GM23338 (cell line): ENCODE measurements around the gene TBCB. TPM values are rescaled to one million over a fixed set of nuclear protein-coding genes. Genes with fewer than 3 reads are reported as not detected.

Experiments
- ATAC-seq: fragments of 200-7000 bp; cut with Tn5 transposase; 3 replicates; pipeline ENCODE4 v1.9.1; 2020
- DNase-seq: peaks from one replicate; pipeline ENCODE4 v3.0.0-alpha.2; 2015; ENCODE audit warnings: low spot score
- H2AFZ ChIP-seq: fragments of 200-600 bp; sonication (generic); 2 replicates; pipeline ENCODE4 v1.8.0; 2016; ENCODE audit warnings: antibody characterized with exemption, mild to moderate bottlenecking, moderate library complexity
- H3F3A ChIP-seq: fragments of 200-600 bp; sonication (generic); replicated peaks from 2 replicates; pipeline ENCODE4 v1.8.0; 2017; ENCODE audit warnings: antibody characterized with exemption, mixed run types, low read depth
- H3K27ac ChIP-seq: fragments of 200-600 bp; sonication (generic); 2 replicates; pipeline ENCODE4 v1.6.1; 2016; ENCODE audit warnings: low read depth
- H3K27me3 ChIP-seq: fragments of 200-600 bp; sonication (generic); 2 replicates; pipeline ENCODE4 v1.8.0; 2016; ENCODE audit warnings: mild to moderate bottlenecking, mixed run types, moderate library complexity; ENCODE audit not compliant: insufficient read depth
- H3K36me3 ChIP-seq: fragments of 200-600 bp; sonication (generic); 2 replicates; pipeline ENCODE4 v1.8.0; 2016; ENCODE audit warnings: mild to moderate bottlenecking; ENCODE audit not compliant: insufficient read depth
- H3K4me1 ChIP-seq: fragments of 200-600 bp; sonication (generic); 2 replicates; pipeline ENCODE4 v1.8.0; 2016; ENCODE audit warnings: mild to moderate bottlenecking, moderate library complexity; ENCODE audit not compliant: insufficient read depth
- H3K4me2 ChIP-seq: fragments of 200-600 bp; sonication (generic); 2 replicates; pipeline ENCODE4 v1.7.1; 2017; ENCODE audit warnings: mixed run types
- H3K4me3 ChIP-seq: fragments of 200-600 bp; sonication (generic); 2 replicates; pipeline ENCODE4 v1.6.1; 2016; ENCODE audit warnings: mixed run types
- H3K79me2 ChIP-seq: fragments of 200-600 bp; sonication (generic); replicated peaks from 2 replicates; pipeline ENCODE4 v1.8.0; 2017; ENCODE audit warnings: mild to moderate bottlenecking; ENCODE audit not compliant: insufficient read depth
- H3K9me2 ChIP-seq: fragments of 200-600 bp; sonication (generic); 2 replicates; pipeline ENCODE4 v1.8.0; 2017; ENCODE audit not compliant: insufficient read depth
- H4K20me1 ChIP-seq: fragments of 200-600 bp; sonication (generic); replicated peaks from 2 replicates; pipeline ENCODE4 v1.8.0; 2017; ENCODE audit warnings: mild to moderate bottlenecking; ENCODE audit not compliant: insufficient read depth
- H3K27ac Mint-ChIP-seq: 2 replicates; pipeline ENCODE4 v1.8.0; 2020; ENCODE audit warnings: inconsistent platforms, mild to moderate bottlenecking, moderate library complexity, mixed read lengths
- H3K27me3 Mint-ChIP-seq: 3 replicates; pipeline ENCODE4 v1.8.0; 2022; ENCODE audit warnings: low read depth, mild to moderate bottlenecking, moderate library complexity, mixed read lengths, inconsistent platforms; ENCODE audit not compliant: insufficient read depth, poor library complexity
- H3K36me3 Mint-ChIP-seq: 3 replicates; pipeline ENCODE4 v1.8.0; 2021; ENCODE audit warnings: low read depth, mild to moderate bottlenecking, inconsistent platforms, moderate library complexity, mixed read lengths
- H3K4me1 Mint-ChIP-seq: 3 replicates; pipeline ENCODE4 v1.8.0; 2020; ENCODE audit warnings: mild to moderate bottlenecking, inconsistent platforms, mixed read lengths
- H3K4me3 Mint-ChIP-seq: 3 replicates; pipeline ENCODE4 v1.8.0; 2021; ENCODE audit warnings: moderate library complexity, mild to moderate bottlenecking, inconsistent platforms, mixed read lengths
- H3K9me3 Mint-ChIP-seq: 3 replicates; pipeline ENCODE4 v1.8.0; 2020; ENCODE audit warnings: moderate library complexity, mild to moderate bottlenecking, inconsistent platforms, mixed read lengths
- CREB1 ChIP-seq: fragments of 250-450 bp; sonication (Bioruptor Pico); IDR thresholded peaks from 2 replicates; pipeline ENCODE4 v1.5.0; 2020; ENCODE audit warnings: low read depth, mild to moderate bottlenecking, moderate library complexity
- ETS1 ChIP-seq: IDR thresholded peaks from 2 replicates; pipeline ENCODE4 v1.6.1; 2016; ENCODE audit warnings: antibody characterized with exemption
- NANOG ChIP-seq: IDR thresholded peaks from 2 replicates; pipeline ENCODE4 v1.6.1; 2016; ENCODE audit warnings: antibody characterized with exemption, borderline replicate concordance
- POLR2AphosphoS5 ChIP-seq: IDR thresholded peaks from 2 replicates; pipeline ENCODE4 v1.6.1; 2016; ENCODE audit warnings: antibody characterized with exemption, low read depth
- REST ChIP-seq: IDR thresholded peaks from one replicate; pipeline ENCODE4 v1.6.1; 2018; ENCODE audit warnings: antibody characterized with exemption; ENCODE audit not compliant: unreplicated experiment
- STAT1 ChIP-seq: IDR thresholded peaks from one replicate; pipeline ENCODE4 v1.6.1; 2016; ENCODE audit warnings: antibody characterized with exemption; ENCODE audit not compliant: unreplicated experiment
- polyA plus RNA-seq: library from polyadenylated mRNA; unstranded; fragments of >200 nt; fragmentation: Nextera tagmentation; extraction: Ambion mirVana; gene quantifications from 2 replicates; pipeline ENCODE4 v1.2.1, GENCODE V29; 2016
- total RNA-seq: library from RNA; depleted of rRNA; stranded (reverse); fragments of >200 nt; shearing (Covaris generic); gene quantifications from 2 replicates; pipeline ENCODE4 v1.2.3, GENCODE V29; 2014

Gene TBCB
- total and polyA plus RNA-seq, 2 experiments from 2014 or later: 275 to 290 TPM

GRCh38 chr19:36139120-36139472, 23.8 kb downstream of the TBCB start (continued):
- no peak for TF ChIP-seq REST

- peaks cover 6% of the 10 kb centered on the region for H3K79me2 ChIP-seq
- Mint-ChIP-seq H3K27me3 (peaks cover 11% of the 10 kb centered on the region), H3K9me3 (no peaks in the 10 kb centered on the region), H3K36me3 (peaks cover 28% of the 10 kb centered on the region), H3K4me3 (peak within 1 kb of the TSS; percentile 100), H3K4me1 (peaks cover 16% of the 10 kb centered on the region), H3K27ac (peak within 1 kb of the TSS; percentile 99)
- H4K20me1 ChIP-seq: no peaks in the 10 kb centered on the region
- H3K4me3 ChIP-seq: peak within 1 kb of the TSS; percentile 100
- H3K9me2 ChIP-seq: no peaks in the 10 kb centered on the region
- peaks cover 12% of the 10 kb centered on the region; the same call in 1 of the 2 replicates for H3F3A ChIP-seq
- DNase-seq: peak; percentile 98
- H3K27me3 ChIP-seq: no peaks in the 10 kb centered on the region
- peak within 1 kb of the TSS; percentile 98 for H2AFZ ChIP-seq
- peak within 1 kb of the TSS; percentile 96 for H3K27ac ChIP-seq
- TF ChIP-seq ETS1: peak; percentile 51
- peak; percentile 59 for TF ChIP-seq CREB1 (CRISPR knock-in tag)
- peak; percentile 83 for TF ChIP-seq POLR2AphosphoS5
- TF ChIP-seq STAT1: no peak
- H3K36me3 ChIP-seq: peaks cover 12% of the 10 kb centered on the region
- peak within 1 kb of the TSS; percentile 98 for H3K4me2 ChIP-seq
- ATAC-seq: peak; percentile 69
- H3K4me1 ChIP-seq: no peaks in the 10 kb centered on the region; the same call in 1 of the 2 replicates
Measured at GRCh38 chr19:36139473-36140303, 24.4 kb downstream of the TBCB start, which contains the start of gene CAPNS1. Gene CAPNS1 (plus strand): TSS chr19:36140066. CDS start chr19:36141012, 946 bp downstream.

GRCh38 chr19:36140304-36141038, 25.2 kb downstream of the TBCB start:
- peaks cover 36% of the 10 kb centered on the region for H3K36me3 Mint-ChIP-seq
- peaks cover 8% of the 10 kb centered on the region; the same call in 1 of the 2 replicates for H4K20me1 ChIP-seq
- peak overlapping the region; percentile 96 for H3K27ac ChIP-seq
- H3K4me1 ChIP-seq: no peaks in the 10 kb centered on the region; the same call in 1 of the 2 replicates
- H3K4me3 ChIP-seq: peak overlapping the region; percentile 100
- peaks cover 16% of the 10 kb centered on the region for H3K4me1 Mint-ChIP-seq
- H2AFZ ChIP-seq: peak overlapping the region; percentile 38; the same call in 1 of the 2 replicates
- H3F3A ChIP-seq: peaks cover 12% of the 10 kb centered on the region; the same call in 1 of the 2 replicates
- no peaks in the 10 kb centered on the region for H3K9me2 ChIP-seq
- H3K9me3 Mint-ChIP-seq: no peaks in the 10 kb centered on the region
- peak; percentile 23 for ATAC-seq
- no peaks in the 10 kb centered on the region for H3K27me3 ChIP-seq
- peak overlapping the region; percentile 98 for H3K4me2 ChIP-seq
- H3K36me3 ChIP-seq: peaks cover 12% of the 10 kb centered on the region
- peaks cover 11% of the 10 kb centered on the region for H3K27me3 Mint-ChIP-seq
- peak overlapping the region; percentile 100 for H3K4me3 Mint-ChIP-seq
- peaks cover 6% of the 10 kb centered on the region for H3K79me2 ChIP-seq
- DNase-seq: peak; percentile 86
- H3K27ac Mint-ChIP-seq: peak overlapping the region; percentile 99
- TF ChIP-seq NANOG: no peak
